GM12878 (cell line): ENCODE measurements around the gene AP3S1. TPM values are rescaled to one million over a fixed set of nuclear protein-coding genes. Genes with fewer than 3 reads are reported as not detected.

ENCODE experiments used
- ATAC-seq: fragments of 200-7000 bp; cut with Tn5 transposase; 3 replicates; pipeline ENCODE4 v1.9.1; 2020; ENCODE audit warnings: mild to moderate bottlenecking, moderate library complexity
- BruUV-seq: library from RNA; stranded (reverse); fragments of 400-500 nt; replicated peaks from 2 replicates; lab custom pipeline; 2021; lab: Mats Ljungman, UMichigan
- CTCF ChIA-PET: fragments of 300-600 bp; sonication (Branson Sonifier 250); formaldehyde crosslinking; extraction: SDS; loops from one replicate; lab custom pipeline; 2021; ENCODE audit warnings: inconsistent platforms; lab: Yijun Ruan, JAX
- POLR2A ChIA-PET: fragments of 350-600 bp; formaldehyde crosslinking; extraction: SDS; loops from one replicate; lab custom pipeline; 2021; ENCODE audit warnings: inconsistent platforms; lab: Charles Lee
- RAD21 ChIA-PET: fragments of 300-600 bp; sonication (Branson Sonifier 250); formaldehyde crosslinking; loops from one replicate; lab custom pipeline; 2023; ENCODE audit warnings: antibody characterized with exemption; ENCODE audit not compliant: unreplicated experiment; lab: Charles Lee
- SMC1A ChIA-PET: fragments of 300-600 bp; sonication (Branson Sonifier 250); formaldehyde crosslinking; loops from one replicate; lab custom pipeline; 2023; ENCODE audit not compliant: unreplicated experiment, uncharacterized antibody; lab: Charles Lee
- DNase-seq: peaks from one replicate; pipeline ENCODE4 v3.0.0-alpha.2; 2011; ENCODE audit warnings: low read depth, low spot score
- FAIRE-seq: peaks from 3 replicates; lab custom pipeline; 2011; peaks lifted over from hg19 to GRCh38; lab: Jason Lieb, UNC
- H2AFZ ChIP-seq: 2 replicates; pipeline ENCODE4 v1.6.0; 2011; ENCODE audit warnings: low read depth, low read length, control low read depth; ENCODE audit not compliant: control insufficient read depth
- H3K27ac ChIP-seq: 2 replicates; pipeline ENCODE4 v1.5.1; 2011; ENCODE audit warnings: control low read depth; ENCODE audit not compliant: control insufficient read depth, insufficient read depth
- H3K27me3 ChIP-seq, 2 experiments: replicated peaks in 1 of 2; 2 replicates each; pipeline versions ENCODE4 v1.6.0 to v1.6.1; 2011; ENCODE audit warnings: low read length in 1 of 2; ENCODE audit not compliant: control insufficient read depth in 2 of 2, insufficient read depth in 2 of 2
- H3K36me3 ChIP-seq, 2 experiments: 2 replicates each; pipeline ENCODE4 v1.5.1; 2011; ENCODE audit warnings: low read length in 1 of 2; ENCODE audit not compliant: control insufficient read depth in 2 of 2, insufficient read depth in 2 of 2
- H3K4me1 ChIP-seq: 2 replicates; pipeline ENCODE4 v1.6.1; 2011; ENCODE audit warnings: mild to moderate bottlenecking, low read length, moderate library complexity, mixed read lengths; ENCODE audit not compliant: control insufficient read depth, insufficient read depth
- H3K4me2 ChIP-seq: 2 replicates; pipeline ENCODE4 v1.6.0; 2011; ENCODE audit warnings: control low read depth; ENCODE audit not compliant: control insufficient read depth, insufficient read depth
- H3K4me3 ChIP-seq: fragments of 200-600 bp; sonication (generic); 2 replicates; pipeline ENCODE4 v1.5.1; 2016
- H3K79me2 ChIP-seq: 2 replicates; pipeline ENCODE4 v1.6.0; 2011; ENCODE audit warnings: low read length; ENCODE audit not compliant: control insufficient read depth, insufficient read depth
- H3K9ac ChIP-seq: 2 replicates; pipeline ENCODE4 v1.8.0; 2011; ENCODE audit warnings: low read length, control low read depth, mixed read lengths; ENCODE audit not compliant: control insufficient read depth, insufficient read depth
- H3K9me3 ChIP-seq: replicated peaks from 3 replicates; pipeline ENCODE4 v1.5.1; 2011; ENCODE audit warnings: mild to moderate bottlenecking, low read length; ENCODE audit not compliant: control insufficient read depth, insufficient read depth
- H4K20me1 ChIP-seq: 2 replicates; pipeline ENCODE4 v1.6.0; 2011; ENCODE audit not compliant: control insufficient read depth, insufficient read depth
- HDGF ChIP-seq: fragments of 450-650 bp; IDR thresholded peaks from 2 replicates; pipeline ENCODE4 v1.6.1; 2016; ENCODE audit warnings: antibody characterized with exemption
- IKZF2 ChIP-seq, 2 experiments: fragments of 450-650 bp; IDR thresholded peaks; 2 replicates each; pipeline ENCODE4 v1.6.1; 2017; ENCODE audit warnings: mild to moderate bottlenecking in 2 of 2, moderate library complexity in 2 of 2
- POLR2AphosphoS2 ChIP-seq: IDR thresholded peaks from 2 replicates; pipeline ENCODE4 v1.6.1; 2011; ENCODE audit warnings: low read depth, mild to moderate bottlenecking, low read length, improper control_type of control experiment, moderate library complexity
- RAD21 ChIP-seq: IDR thresholded peaks from 2 replicates; pipeline ENCODE4 v1.6.1; 2011; ENCODE audit warnings: mild to moderate bottlenecking, low read depth, low read length, moderate library complexity; ENCODE audit not compliant: insufficient read depth
- SIN3A ChIP-seq: IDR thresholded peaks from 2 replicates; pipeline ENCODE4 v1.6.1; 2012; ENCODE audit warnings: low read depth, low read length, improper control_type of control experiment
- SREBF1 ChIP-seq: IDR thresholded peaks from 2 replicates; pipeline ENCODE4 v1.6.1; 2012; ENCODE audit warnings: mild to moderate bottlenecking, low read length
- TARDBP ChIP-seq: IDR thresholded peaks from 2 replicates; pipeline ENCODE4 v1.6.1; 2016; ENCODE audit warnings: borderline replicate concordance
- TBL1XR1 ChIP-seq: IDR thresholded peaks from 2 replicates; pipeline ENCODE4 v1.6.1; 2012; ENCODE audit warnings: low read depth, low read length, improper control_type of control experiment
- ZNF384 ChIP-seq: IDR thresholded peaks from 2 replicates; pipeline ENCODE4 v1.6.1; 2012; ENCODE audit warnings: low read depth, mild to moderate bottlenecking, low read length, improper control_type of control experiment, borderline replicate concordance
- ZSCAN29 ChIP-seq: fragments of 450-650 bp; IDR thresholded peaks from 2 replicates; pipeline ENCODE4 v1.6.1; 2017; ENCODE audit warnings: mild to moderate bottlenecking, moderate library complexity
- WGBS: methylation state at CpG from one replicate; pipeline ENCODE4 v1.1.6; 2016; ENCODE audit warnings: low lambda C conversion rate; ENCODE audit not compliant: insufficient replicate concordance, insufficient coverage; ENCODE audit errors: missing lambda C conversion rate; 5-methylcytosine and 5-hydroxymethylcytosine counted together
- in situ Hi-C: fragments of 300-500 bp; cut with MboI; formaldehyde crosslinking; loops from 9 replicates; pipeline ENCODE4 v1.14.3; 2018; ENCODE audit warnings: mixed read lengths
- intact Hi-C: fragments of 100-400 bp; cut with micrococcal nuclease; formaldehyde crosslinking; loops from one replicate; pipeline ENCODE4 v1.14.2; 2022; ENCODE audit not compliant: unreplicated experiment
- polyA plus RNA-seq, 11 experiments: library from polyadenylated mRNA; depleted of rRNA in 4 of 11; unstranded in 6 of 11; stranded (reverse) in 5 of 11; fragments of >200 nt; fragmentation: Nextera tagmentation in 4 of 11; fragmentation: Illumina TruSeq in 1 of 11; extraction: Ambion mirVana in 4 of 11; extraction: Trizol in 1 of 11; gene quantifications; 1 replicate in 1 of 11; 2 replicates in 10 of 11; pipeline versions ENCODE4 v1.2.1 to v1.2.3, GENCODE V29; 2011 to 2016; ENCODE audit warnings: inconsistent platforms in 2 of 11, missing spikeins in 2 of 11, low read depth in 1 of 11
- total RNA-seq, 4 experiments: library from RNA; depleted of rRNA in 3 of 4; stranded (reverse); fragments of >200 nt in 3 of 4; fragmentation: Illumina TruSeq in 1 of 4; extraction: Trizol in 1 of 4; gene quantifications; 2 replicates each; pipeline versions ENCODE4 v1.2.1 to v1.2.3, GENCODE V29; 2013 to 2021
- TF ChIP-seq, protein P1 (sequence below): IDR thresholded peaks from 2 replicates; pipeline ENCODE4 v1.6.1; 2012; ENCODE audit warnings: improper control_type of control experiment, low read depth, low read length; ENCODE audit not compliant: insufficient replicate concordance
- TF ChIP-seq, protein P2 (sequence below): IDR thresholded peaks from 2 replicates; pipeline ENCODE4 v1.6.1; 2012; ENCODE audit warnings: low read length, inconsistent platforms
- TF ChIP-seq, protein P3 (sequence below): fragments of 450-650 bp; IDR thresholded peaks from 2 replicates; pipeline ENCODE4 v1.6.1; 2017; ENCODE audit warnings: borderline replicate concordance
- TF ChIP-seq, protein P4 (sequence below): IDR thresholded peaks from 2 replicates; pipeline ENCODE4 v1.6.1; 2012; ENCODE audit warnings: low read depth, low read length, improper control_type of control experiment

Gene AP3S1
- total and polyA plus RNA-seq, 10 of the 15 experiments (the other 5 are each of a cell fraction or from before 2014, with no cell fraction given), result 36.4 to 137 (median 67.5) TPM

DNA sequence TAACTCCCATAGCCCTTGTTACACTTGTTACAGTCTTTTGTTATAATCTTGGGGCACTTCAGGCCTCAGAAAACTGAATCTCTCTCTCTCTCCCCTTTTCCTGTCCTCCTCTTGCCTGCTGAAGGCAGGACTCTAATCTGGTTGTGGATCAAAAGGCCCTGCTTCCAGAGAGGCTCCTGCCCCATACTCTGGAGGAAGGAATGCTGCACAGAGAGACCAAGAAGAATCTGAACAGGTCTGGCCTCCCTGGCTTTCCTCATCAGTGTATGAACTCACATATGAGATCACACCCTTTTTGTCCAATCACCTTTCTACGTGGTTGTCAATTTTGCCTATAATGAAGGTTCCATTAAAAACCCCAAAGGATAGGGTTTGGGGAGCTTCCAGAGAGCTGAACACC, 94.3 kb downstream of the AP3S1 start (continued):
- TF ChIP-seq, protein P1, sequence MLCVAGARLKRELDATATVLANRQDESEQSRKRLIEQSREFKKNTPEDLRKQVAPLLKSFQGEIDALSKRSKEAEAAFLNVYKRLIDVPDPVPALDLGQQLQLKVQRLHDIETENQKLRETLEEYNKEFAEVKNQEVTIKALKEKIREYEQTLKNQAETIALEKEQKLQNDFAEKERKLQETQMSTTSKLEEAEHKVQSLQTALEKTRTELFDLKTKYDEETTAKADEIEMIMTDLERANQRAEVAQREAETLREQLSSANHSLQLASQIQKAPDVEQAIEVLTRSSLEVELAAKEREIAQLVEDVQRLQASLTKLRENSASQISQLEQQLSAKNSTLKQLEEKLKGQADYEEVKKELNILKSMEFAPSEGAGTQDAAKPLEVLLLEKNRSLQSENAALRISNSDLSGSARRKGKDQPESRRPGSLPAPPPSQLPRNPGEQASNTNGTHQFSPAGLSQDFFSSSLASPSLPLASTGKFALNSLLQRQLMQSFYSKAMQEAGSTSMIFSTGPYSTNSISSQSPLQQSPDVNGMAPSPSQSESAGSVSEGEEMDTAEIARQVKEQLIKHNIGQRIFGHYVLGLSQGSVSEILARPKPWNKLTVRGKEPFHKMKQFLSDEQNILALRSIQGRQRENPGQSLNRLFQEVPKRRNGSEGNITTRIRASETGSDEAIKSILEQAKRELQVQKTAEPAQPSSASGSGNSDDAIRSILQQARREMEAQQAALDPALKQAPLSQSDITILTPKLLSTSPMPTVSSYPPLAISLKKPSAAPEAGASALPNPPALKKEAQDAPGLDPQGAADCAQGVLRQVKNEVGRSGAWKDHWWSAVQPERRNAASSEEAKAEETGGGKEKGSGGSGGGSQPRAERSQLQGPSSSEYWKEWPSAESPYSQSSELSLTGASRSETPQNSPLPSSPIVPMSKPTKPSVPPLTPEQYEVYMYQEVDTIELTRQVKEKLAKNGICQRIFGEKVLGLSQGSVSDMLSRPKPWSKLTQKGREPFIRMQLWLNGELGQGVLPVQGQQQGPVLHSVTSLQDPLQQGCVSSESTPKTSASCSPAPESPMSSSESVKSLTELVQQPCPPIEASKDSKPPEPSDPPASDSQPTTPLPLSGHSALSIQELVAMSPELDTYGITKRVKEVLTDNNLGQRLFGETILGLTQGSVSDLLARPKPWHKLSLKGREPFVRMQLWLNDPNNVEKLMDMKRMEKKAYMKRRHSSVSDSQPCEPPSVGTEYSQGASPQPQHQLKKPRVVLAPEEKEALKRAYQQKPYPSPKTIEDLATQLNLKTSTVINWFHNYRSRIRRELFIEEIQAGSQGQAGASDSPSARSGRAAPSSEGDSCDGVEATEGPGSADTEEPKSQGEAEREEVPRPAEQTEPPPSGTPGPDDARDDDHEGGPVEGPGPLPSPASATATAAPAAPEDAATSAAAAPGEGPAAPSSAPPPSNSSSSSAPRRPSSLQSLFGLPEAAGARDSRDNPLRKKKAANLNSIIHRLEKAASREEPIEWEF, result no peak
- TF ChIP-seq TBL1XR1, result no peak
- TF ChIP-seq RAD21, result no peak
- TF ChIP-seq, protein P2, sequence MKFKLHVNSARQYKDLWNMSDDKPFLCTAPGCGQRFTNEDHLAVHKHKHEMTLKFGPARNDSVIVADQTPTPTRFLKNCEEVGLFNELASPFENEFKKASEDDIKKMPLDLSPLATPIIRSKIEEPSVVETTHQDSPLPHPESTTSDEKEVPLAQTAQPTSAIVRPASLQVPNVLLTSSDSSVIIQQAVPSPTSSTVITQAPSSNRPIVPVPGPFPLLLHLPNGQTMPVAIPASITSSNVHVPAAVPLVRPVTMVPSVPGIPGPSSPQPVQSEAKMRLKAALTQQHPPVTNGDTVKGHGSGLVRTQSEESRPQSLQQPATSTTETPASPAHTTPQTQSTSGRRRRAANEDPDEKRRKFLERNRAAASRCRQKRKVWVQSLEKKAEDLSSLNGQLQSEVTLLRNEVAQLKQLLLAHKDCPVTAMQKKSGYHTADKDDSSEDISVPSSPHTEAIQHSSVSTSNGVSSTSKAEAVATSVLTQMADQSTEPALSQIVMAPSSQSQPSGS, result no peak
- no peak for TF ChIP-seq IKZF2 (IDR thresholded peaks at IDR 0.05)

DNA sequence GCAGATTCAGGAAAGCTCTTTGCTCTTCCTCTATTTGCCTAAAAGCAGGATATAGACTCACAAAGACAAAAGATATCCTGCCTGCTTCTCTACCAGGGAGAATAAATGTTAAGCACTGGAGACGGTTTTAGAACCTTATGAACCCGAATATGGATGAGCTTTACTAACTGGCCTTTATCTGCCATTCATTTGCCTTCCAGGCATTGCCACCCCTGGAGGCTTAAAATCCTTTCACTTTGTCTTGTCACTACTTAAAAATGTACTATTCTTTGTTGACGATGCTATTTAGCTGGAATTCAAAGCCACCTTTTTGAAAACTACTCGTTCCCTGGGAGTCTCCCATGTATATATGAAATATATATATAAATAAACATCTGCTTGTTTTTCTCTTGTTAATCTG, 97.3 kb downstream of the AP3S1 start:
- no peaks in the 10 kb centered on the region for H4K20me1 ChIP-seq
- FAIRE-seq (no peak), ATAC-seq (no peak), DNase-seq (no peak)
- H3K9me3 ChIP-seq, result no peaks in the 10 kb centered on the region
- no peak overlapping the region for H3K4me2 ChIP-seq
- intact Hi-C loops, result no loop called here
- H3K27me3 ChIP-seq, result no peaks in the 10 kb centered on the region
- RAD21 ChIA-PET, result no interaction called here
- BruUV-seq, result no TSS peak
- SMC1A ChIA-PET, result no interaction called here
- no peaks in the 10 kb centered on the region for H3K36me3 ChIP-seq
- H3K27ac ChIP-seq, result no peak overlapping the region
- 25% methylated on average over 4 of the region's 4 CpGs for WGBS
- no peak for TF ChIP-seq ZNF384
- TF ChIP-seq TARDBP, result no peak
- no peak for TF ChIP-seq ZSCAN29
- TF ChIP-seq, protein P3, sequence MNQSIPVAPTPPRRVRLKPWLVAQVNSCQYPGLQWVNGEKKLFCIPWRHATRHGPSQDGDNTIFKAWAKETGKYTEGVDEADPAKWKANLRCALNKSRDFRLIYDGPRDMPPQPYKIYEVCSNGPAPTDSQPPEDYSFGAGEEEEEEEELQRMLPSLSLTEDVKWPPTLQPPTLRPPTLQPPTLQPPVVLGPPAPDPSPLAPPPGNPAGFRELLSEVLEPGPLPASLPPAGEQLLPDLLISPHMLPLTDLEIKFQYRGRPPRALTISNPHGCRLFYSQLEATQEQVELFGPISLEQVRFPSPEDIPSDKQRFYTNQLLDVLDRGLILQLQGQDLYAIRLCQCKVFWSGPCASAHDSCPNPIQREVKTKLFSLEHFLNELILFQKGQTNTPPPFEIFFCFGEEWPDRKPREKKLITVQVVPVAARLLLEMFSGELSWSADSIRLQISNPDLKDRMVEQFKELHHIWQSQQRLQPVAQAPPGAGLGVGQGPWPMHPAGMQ, result no peak
- no peak for TF ChIP-seq POLR2AphosphoS2
- no peak for TF ChIP-seq SREBF1
- TF ChIP-seq, protein P4, sequence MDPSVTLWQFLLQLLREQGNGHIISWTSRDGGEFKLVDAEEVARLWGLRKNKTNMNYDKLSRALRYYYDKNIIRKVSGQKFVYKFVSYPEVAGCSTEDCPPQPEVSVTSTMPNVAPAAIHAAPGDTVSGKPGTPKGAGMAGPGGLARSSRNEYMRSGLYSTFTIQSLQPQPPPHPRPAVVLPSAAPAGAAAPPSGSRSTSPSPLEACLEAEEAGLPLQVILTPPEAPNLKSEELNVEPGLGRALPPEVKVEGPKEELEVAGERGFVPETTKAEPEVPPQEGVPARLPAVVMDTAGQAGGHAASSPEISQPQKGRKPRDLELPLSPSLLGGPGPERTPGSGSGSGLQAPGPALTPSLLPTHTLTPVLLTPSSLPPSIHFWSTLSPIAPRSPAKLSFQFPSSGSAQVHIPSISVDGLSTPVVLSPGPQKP, result no peak
- no peak for TF ChIP-seq SIN3A
- TF ChIP-seq HDGF, result no peak
- TF ChIP-seq, all 136 proteins: peak for 0
- Histone ChIP-seq H3K9ac (no peak overlapping the region), H3K4me1 (no peaks in the 10 kb centered on the region), H2AFZ (no peak overlapping the region), H3K79me2 (no peaks in the 10 kb centered on the region), H3K4me3 (no peak overlapping the region)
- in situ Hi-C loops, result no loop called here
- POLR2A ChIA-PET, result no interaction called here
- CTCF ChIA-PET, result interaction anchor here (0.7 kb wide), 1 partner anchor 20 kb away, joined by 3 read pairs; no protein-coding TSS in a partner anchor
